GM21619 (cell line): Measurements from ENCODE around the gene SPANXN1.
"Not testable (repeated sequence)": the region's sequence is repeated elsewhere in the genome, so short reads cannot be mapped to it uniquely, and the experiment has no call there.

Experiments
- ATAC-seq: cut with Tn5 transposase; IDR thresholded peaks from one replicate; pipeline ENCODE4 v1.9.1; 2021; ENCODE audit not compliant: unreplicated experiment

Gene SPANXN1

GRCh38 chrX:145247203-145247602 is at the start of gene SPANXN1:
SPANXN1 (plus strand) TSS chrX:145247503; CDS start chrX:145247587, 84 bp downstream.
- ATAC-seq: not testable (repeated sequence)

- no peak for ATAC-seq
Measured at GRCh38 chrX:145199078-145199477, 48.2 kb upstream of the SPANXN1 start.

GRCh38 chrX:145213504-145213903 is 33.8 kb upstream of the SPANXN1 start:
- no peak for ATAC-seq

- no peak for ATAC-seq
Measured at GRCh38 chrX:145292218-145292617, 44.9 kb downstream of the SPANXN1 start.
